SK-N-SH treated with all-trans-retinoic acid at 6 μM for 48 hours (cell line): ENCODE data around the gene FAM180A.

Experiments used
- ATAC-seq: fragments of 200-7000 bp; cut with Tn5 transposase; 3 replicates; pipeline ENCODE4 v1.9.1; 2020; ENCODE audit warnings: mild to moderate bottlenecking, moderate library complexity
- ARNTL ChIP-seq: fragments of 450-650 bp; formaldehyde crosslinking; IDR thresholded peaks from 2 replicates; pipeline ENCODE4 v1.5.0; 2020; ENCODE audit warnings: low read depth, mild to moderate bottlenecking, moderate library complexity, borderline replicate concordance
- BACH2 ChIP-seq: fragments of 250-450 bp; sonication (Bioruptor Pico); IDR thresholded peaks from 2 replicates; pipeline ENCODE4 v1.9.0; 2021; ENCODE audit warnings: mild to moderate bottlenecking, borderline replicate concordance
- CREB5 ChIP-seq: fragments of 250-450 bp; sonication (Bioruptor Pico); IDR thresholded peaks from 2 replicates; pipeline ENCODE4 v1.5.1; 2020; ENCODE audit warnings: low read depth, mild to moderate bottlenecking, moderate library complexity
- CSDC2 ChIP-seq: fragments of 250-450 bp; sonication (Bioruptor Pico); IDR thresholded peaks from 2 replicates; pipeline ENCODE4 v1.5.0; 2020; ENCODE audit warnings: mild to moderate bottlenecking, moderate library complexity
- CSRNP3 ChIP-seq: fragments of 250-450 bp; sonication (Bioruptor Pico); IDR thresholded peaks from 2 replicates; pipeline ENCODE4 v1.5.1; 2021; ENCODE audit warnings: mild to moderate bottlenecking, moderate library complexity
- ESRRG ChIP-seq: fragments of 250-450 bp; sonication (Bioruptor Pico); IDR thresholded peaks from 2 replicates; pipeline ENCODE4 v1.6.1; 2021; ENCODE audit warnings: mild to moderate bottlenecking
- ISL1 ChIP-seq: fragments of 250-450 bp; sonication (Bioruptor Pico); IDR thresholded peaks from 2 replicates; pipeline ENCODE4 v2.1.2; 2022; ENCODE audit warnings: mild to moderate bottlenecking, moderate library complexity
- OSR1 ChIP-seq: fragments of 250-450 bp; sonication (Bioruptor Pico); IDR thresholded peaks from 2 replicates; pipeline ENCODE4 v1.8.0; 2022; ENCODE audit warnings: moderate library complexity, mild to moderate bottlenecking, inconsistent platforms
- PATZ1 ChIP-seq: fragments of 250-450 bp; sonication (Bioruptor Pico); IDR thresholded peaks from 2 replicates; pipeline ENCODE4 v1.8.0; 2020; ENCODE audit warnings: mild to moderate bottlenecking, moderate library complexity, borderline replicate concordance
- POU6F1 ChIP-seq: fragments of 250-450 bp; sonication (Bioruptor Pico); IDR thresholded peaks from 2 replicates; pipeline ENCODE4 v1.8.0; 2021; ENCODE audit warnings: low read depth, mild to moderate bottlenecking, moderate library complexity, borderline replicate concordance
- PPARA ChIP-seq: fragments of 250-450 bp; sonication (Bioruptor Pico); IDR thresholded peaks from 2 replicates; pipeline ENCODE4 v1.5.0; 2020; ENCODE audit warnings: mild to moderate bottlenecking, borderline replicate concordance
- RARB ChIP-seq: fragments of 250-450 bp; sonication (Bioruptor Pico); IDR thresholded peaks from 2 replicates; pipeline ENCODE4 v1.8.0; 2021; ENCODE audit warnings: mild to moderate bottlenecking, moderate library complexity
- SNAI2 ChIP-seq: fragments of 250-450 bp; sonication (Bioruptor Pico); IDR thresholded peaks from 2 replicates; pipeline ENCODE4 v1.5.0; 2020; ENCODE audit warnings: mild to moderate bottlenecking, moderate library complexity
- TCF4 ChIP-seq: fragments of 250-450 bp; sonication (Bioruptor Pico); IDR thresholded peaks from 2 replicates; pipeline ENCODE4 v1.8.0; 2021; ENCODE audit warnings: mild to moderate bottlenecking, moderate library complexity, borderline replicate concordance
- TOX ChIP-seq: fragments of 250-450 bp; sonication (Bioruptor Pico); IDR thresholded peaks from 2 replicates; pipeline ENCODE4 v1.8.0; 2021; ENCODE audit warnings: mild to moderate bottlenecking, moderate library complexity, borderline replicate concordance
- ZC3H10 ChIP-seq: fragments of 250-450 bp; sonication (Bioruptor Pico); IDR thresholded peaks from 2 replicates; pipeline ENCODE4 v1.5.1; 2021; ENCODE audit warnings: mild to moderate bottlenecking, moderate library complexity
- ZFP3 ChIP-seq: fragments of 250-450 bp; sonication (Bioruptor Pico); IDR thresholded peaks from 2 replicates; pipeline ENCODE4 v1.5.0; 2020; ENCODE audit warnings: mild to moderate bottlenecking, moderate library complexity
- ZFP30 ChIP-seq: fragments of 450-650 bp; formaldehyde crosslinking; IDR thresholded peaks from 2 replicates; pipeline ENCODE4 v1.5.0; 2022; ENCODE audit warnings: mild to moderate bottlenecking, moderate library complexity
- ZNF565 ChIP-seq: fragments of 450-650 bp; formaldehyde crosslinking; conservative IDR thresholded peaks from 2 replicates; pipeline ENCODE4 v1.5.0; 2020; ENCODE audit warnings: low read depth, mild to moderate bottlenecking, moderate library complexity
- ZNF8 ChIP-seq: fragments of 450-650 bp; formaldehyde crosslinking; IDR thresholded peaks from 2 replicates; pipeline ENCODE4 v1.5.0; 2020; ENCODE audit warnings: mild to moderate bottlenecking, moderate library complexity

FAM180A gene

GRCh38 chr7:135707570-135707966 is 41.0 kb downstream of the FAM180A start:
- ATAC-seq = no peak

GRCh38 chr7:135706858-135707569 is 41.6 kb downstream of the FAM180A start:
- TF ChIP-seq PATZ1 (CRISPR knock-in tag) (no peak), ZNF8 (CRISPR knock-in tag) (no peak), CSDC2 (CRISPR knock-in tag) (no peak), TCF4 (CRISPR knock-in tag) (no peak), ISL1 (CRISPR knock-in tag) (no peak), TOX (CRISPR knock-in tag) (no peak)
- no peak for ATAC-seq

More at GRCh38 chr7:135707570-135707966, 41.0 kb downstream of the FAM180A start:
- TF ChIP-seq RARB (no peak), ESRRG (no peak), CREB5 (CRISPR knock-in tag) (no peak), BACH2 (CRISPR knock-in tag) (no peak), TCF4 (CRISPR knock-in tag) (no peak), ARNTL (CRISPR knock-in tag) (no peak), ZFP3 (CRISPR knock-in tag) (no peak), PATZ1 (CRISPR knock-in tag) (no peak), ZC3H10 (no peak), PPARA (CRISPR knock-in tag) (no peak), OSR1 (CRISPR knock-in tag) (no peak), ZFP30 (CRISPR knock-in tag) (no peak), SNAI2 (no peak)

- no peak for ATAC-seq
- no peak for TF ChIP-seq TOX (CRISPR knock-in tag)
- no peak for TF ChIP-seq ZFP30 (CRISPR knock-in tag)
- no peak for TF ChIP-seq TCF4 (CRISPR knock-in tag)
- TF ChIP-seq PPARA (CRISPR knock-in tag) = no peak
- no peak for TF ChIP-seq ZFP3 (CRISPR knock-in tag)
- no peak for TF ChIP-seq ZNF565 (CRISPR knock-in tag)
- TF ChIP-seq CREB5 (CRISPR knock-in tag) = no peak
These were observed 42.4 kb downstream of the FAM180A start for GRCh38 chr7:135706038-135706742.

GRCh38 chr7:135704698-135705097 is 43.9 kb downstream of the FAM180A start:
- no peak for ATAC-seq
- TF ChIP-seq POU6F1 (CRISPR knock-in tag) = no peak
- TF ChIP-seq ISL1 (CRISPR knock-in tag) = no peak
- no peak for TF ChIP-seq CSDC2 (CRISPR knock-in tag)
- TF ChIP-seq BACH2 (CRISPR knock-in tag) = no peak
- no peak for TF ChIP-seq ZNF565 (CRISPR knock-in tag)
- TF ChIP-seq TCF4 (CRISPR knock-in tag) = no peak
- TF ChIP-seq RARB = no peak
- no peak for TF ChIP-seq PPARA (CRISPR knock-in tag)
- no peak for TF ChIP-seq ARNTL (CRISPR knock-in tag)
- no peak for TF ChIP-seq CREB5 (CRISPR knock-in tag)
- TF ChIP-seq CSRNP3 (CRISPR knock-in tag) = no peak
- TF ChIP-seq ZFP30 (CRISPR knock-in tag) = no peak
- TF ChIP-seq ZC3H10 = no peak
- TF ChIP-seq ZNF8 (CRISPR knock-in tag) = no peak
